HG03469 (cell line): ENCODE measurements around the gene TMIGD1.
"Not testable (repeated sequence)": the region's sequence is repeated elsewhere in the genome, so short reads cannot be mapped to it uniquely, and the experiment has no call there.

ENCODE experiments used
- ATAC-seq: cut with Tn5 transposase; IDR thresholded peaks from one replicate; pipeline ENCODE4 v1.9.1; 2021; ENCODE audit warnings: mild to moderate bottlenecking, moderate library complexity, moderate number of reproducible peaks; ENCODE audit not compliant: unreplicated experiment

TMIGD1 gene

GRCh38 chr17:30358055-30358760 lies 24.4 kb upstream of the TMIGD1 start:
- ATAC-seq = no peak

DNA sequence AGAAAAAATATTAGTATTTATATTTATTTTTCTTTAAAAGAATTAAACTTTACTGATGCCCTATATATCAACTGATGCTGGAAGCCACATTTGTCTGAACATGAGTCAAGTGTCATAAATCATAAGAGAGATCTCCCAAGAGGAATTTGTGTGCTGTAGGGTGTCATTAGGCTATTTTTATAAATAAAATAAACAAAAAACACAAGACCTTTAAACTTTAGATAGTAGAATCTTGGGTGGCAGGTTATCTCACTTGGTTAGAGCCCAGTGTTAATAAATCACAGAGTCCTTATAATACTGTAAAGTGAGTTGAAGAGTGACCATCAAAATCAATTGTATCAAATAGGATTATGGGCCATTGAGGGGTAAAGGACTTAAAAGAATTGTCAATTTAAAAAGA lies 23.6 kb upstream of the TMIGD1 start:
- no peak for ATAC-seq

DNA sequence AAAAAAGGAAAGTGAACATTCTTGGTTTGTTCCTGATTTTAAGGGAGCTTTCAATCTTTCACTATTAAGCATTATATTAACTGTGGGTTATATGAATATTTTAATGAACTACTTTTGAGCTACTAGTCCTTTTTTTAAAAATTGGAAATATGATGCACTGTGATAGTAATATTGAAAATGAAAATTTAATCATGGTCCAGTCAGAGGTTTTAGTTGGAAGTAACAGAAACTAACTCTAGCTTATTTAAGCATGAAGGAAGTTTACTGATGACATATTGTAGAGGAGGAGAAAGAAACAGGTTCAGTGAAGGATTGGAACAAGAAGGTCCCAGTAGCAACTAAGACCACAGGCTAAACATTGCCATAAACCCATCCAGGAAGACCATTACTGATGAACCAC lies 20.8 kb upstream of the TMIGD1 start:
- no peak for ATAC-seq

DNA sequence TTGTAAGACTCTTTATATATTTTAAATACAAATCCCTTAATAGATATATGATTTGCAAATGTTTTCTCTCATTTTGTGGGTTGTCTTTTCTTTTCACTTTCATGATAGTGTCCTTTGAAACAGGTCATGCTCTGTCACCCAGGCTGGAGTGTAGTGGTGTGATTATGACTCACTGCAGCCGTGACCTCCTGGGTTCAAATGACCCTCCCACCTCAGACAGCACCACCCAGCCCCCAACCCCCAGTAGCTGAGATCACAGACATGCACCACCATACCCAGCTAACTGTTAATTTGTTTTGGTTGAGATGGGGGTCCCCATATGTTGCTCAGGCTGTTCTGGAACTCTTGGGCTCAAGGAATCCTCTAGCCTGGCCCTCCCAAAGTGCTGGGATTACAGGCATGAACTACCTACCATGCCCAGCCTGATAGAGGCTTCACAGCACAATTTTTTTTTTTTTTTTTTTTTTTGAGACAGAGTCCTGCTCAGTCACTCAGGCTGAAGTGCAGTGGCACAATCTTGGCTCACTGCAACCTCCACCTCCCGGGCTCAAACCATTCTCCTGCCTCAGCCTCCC lies 18.5 kb upstream of the TMIGD1 start:
- ATAC-seq = no peak

GRCh38 chr17:30351735-30352134 lies 17.9 kb upstream of the TMIGD1 start:
- no peak for ATAC-seq

DNA sequence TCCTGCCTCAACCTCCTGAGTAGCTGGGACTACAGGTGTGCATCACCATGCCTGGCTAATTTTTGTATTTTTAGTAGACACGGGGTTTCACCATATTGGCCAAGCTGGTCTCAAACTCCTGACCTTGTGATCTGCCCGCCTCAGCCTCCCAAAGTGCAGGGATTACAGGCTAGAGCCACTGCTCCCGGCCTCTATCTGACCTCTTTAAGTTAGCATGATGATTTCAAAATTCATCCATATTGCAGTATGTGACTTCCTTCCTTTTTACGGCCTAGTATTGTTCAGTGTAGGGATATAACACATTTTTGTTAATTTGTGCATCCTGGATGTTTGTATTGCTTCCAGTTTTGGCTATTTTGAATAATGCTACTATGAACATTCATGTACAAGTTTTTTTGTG lies 17.4 kb upstream of the TMIGD1 start:
- not testable (repeated sequence) for ATAC-seq

GRCh38 chr17:30349252-30349651 lies 15.4 kb upstream of the TMIGD1 start:
- no peak for ATAC-seq

GRCh38 chr17:30347488-30347887 lies 13.6 kb upstream of the TMIGD1 start:
- no peak for ATAC-seq

- ATAC-seq = no peak
Observed at GRCh38 chr17:30346221-30346795, 12.5 kb upstream of the TMIGD1 start.

DNA sequence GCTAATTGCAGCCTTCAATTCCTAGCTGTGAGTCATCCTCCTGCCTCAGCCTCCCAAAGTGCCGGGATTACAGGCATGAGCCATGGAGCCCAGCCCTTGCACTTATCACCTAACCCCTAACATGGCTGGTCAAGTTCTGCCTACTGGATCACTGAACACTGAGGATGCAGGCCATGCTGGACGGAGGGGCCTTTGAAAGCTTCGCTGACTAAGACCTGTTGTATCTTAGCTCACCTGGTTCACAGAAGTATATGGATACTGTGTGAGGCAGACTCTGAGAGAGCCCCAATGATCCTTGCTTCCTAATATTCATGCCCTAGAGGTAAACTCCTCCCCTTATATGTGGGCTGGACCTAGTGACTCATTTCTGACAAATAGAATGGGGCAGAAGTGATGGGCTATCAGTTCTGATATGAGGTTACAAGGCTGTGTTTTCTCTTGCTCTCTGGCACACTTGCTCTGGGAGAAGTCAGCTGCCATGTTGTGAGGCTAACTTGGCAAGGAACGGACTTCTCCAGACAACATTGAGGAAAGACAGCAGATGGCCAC lies 11.7 kb upstream of the TMIGD1 start:
- no peak for ATAC-seq

GRCh38 chr17:30345089-30345433 lies 11.2 kb upstream of the TMIGD1 start:
- ATAC-seq = no peak

DNA sequence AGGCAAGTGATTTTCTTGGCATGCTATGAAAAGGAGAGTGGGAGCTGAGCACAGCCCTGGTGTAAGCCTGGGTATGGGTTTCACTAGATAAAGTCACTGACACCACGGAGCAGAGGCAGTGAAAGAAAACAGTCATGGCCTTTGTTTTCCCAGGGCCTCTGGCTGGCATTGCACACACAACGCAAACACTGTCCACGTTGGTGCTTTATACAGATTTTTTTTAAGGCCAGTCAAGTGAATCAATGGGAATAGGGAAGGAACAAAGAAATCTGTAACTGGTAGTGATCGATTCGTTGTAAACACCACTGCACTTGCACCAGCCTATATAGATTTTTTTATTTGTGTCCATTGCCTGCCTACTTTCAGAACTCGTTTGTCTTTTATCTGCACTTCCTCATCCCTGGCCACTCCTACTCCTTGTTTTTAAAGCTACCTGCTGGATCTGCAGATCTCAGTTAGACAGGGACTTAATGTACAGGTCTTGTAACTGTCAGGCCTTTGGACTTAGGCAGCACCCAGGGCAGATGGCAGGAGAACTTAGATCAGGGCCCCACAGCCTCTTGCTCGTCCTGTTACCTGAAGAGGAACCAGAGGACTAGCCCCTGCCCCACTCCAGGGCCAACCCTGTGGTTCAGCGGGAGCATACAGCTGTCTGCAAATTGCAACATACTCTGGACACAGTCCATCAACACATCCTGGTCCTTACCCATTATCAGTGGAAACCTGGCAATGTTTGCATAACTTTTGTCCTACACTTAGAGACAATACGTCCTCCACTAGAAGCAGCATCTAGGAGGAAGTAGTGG lies 10.6 kb upstream of the TMIGD1 start:
- no peak for ATAC-seq

DNA sequence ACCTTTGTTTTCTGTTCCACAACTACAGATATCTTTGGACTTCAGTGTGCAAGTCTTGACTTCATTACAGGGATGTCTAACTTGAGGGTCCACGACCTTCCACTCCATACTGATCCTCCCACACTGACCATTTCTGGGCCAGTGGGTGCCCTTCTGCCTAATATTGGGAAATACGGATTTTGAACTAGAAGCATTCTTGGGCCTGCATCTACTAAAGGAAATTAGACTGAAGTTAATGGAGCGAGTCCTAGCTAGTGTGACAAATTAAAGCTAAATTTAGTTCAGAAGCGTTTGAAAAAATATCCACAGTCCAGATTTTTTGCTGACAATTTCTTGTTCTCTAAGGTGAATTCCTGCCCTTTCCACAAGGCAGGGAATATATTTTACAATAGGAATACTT lies 9.9 kb upstream of the TMIGD1 start:
- ATAC-seq = no peak

DNA sequence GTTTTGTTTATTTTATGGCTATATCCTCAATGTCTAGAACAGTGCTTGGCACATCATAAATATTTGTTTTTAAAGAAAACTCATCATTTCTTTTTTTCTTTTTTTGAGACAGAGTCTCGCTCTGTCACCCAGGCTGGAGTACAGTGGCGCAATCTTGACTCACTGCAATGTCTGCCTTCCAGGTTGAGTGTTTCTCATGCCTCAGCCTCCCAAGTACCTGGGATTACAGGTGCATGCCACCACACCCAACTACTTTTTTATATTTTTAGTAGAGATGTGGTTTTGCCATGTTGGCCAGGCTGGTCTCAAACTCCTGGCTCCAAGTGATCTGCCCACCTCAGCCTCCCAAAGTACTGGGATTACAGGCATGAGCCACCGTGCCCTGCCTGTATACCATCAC lies 9.4 kb upstream of the TMIGD1 start:
- ATAC-seq = not testable (repeated sequence)

DNA sequence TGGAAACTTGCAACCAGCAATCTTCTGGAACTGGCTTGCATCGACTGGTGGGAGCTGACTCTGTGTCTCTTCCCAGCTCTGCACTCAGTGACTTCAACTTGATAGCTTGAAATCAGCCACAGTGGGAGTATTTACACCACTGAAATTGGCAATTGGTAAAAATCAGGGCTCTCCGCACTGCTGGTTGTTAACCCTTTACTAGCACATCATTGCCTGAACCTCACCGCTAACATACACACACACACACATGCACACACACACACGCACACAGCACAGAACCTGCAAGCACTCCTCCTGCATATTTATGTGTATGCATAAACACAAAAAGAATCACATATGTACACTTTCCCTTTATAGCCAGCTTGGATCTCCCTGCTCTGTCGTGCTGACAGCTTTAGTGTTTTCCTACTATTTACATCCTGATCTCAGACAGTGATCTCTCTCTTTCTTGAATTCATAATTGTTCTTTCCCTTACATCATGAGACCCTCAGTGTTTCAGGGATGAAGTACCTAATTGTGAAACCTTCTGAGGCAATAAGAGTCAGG lies 7.9 kb upstream of the TMIGD1 start:
- ATAC-seq = no peak

- no peak for ATAC-seq
Observed at GRCh38 chr17:30340801-30341356, 7.0 kb upstream of the TMIGD1 start.

DNA sequence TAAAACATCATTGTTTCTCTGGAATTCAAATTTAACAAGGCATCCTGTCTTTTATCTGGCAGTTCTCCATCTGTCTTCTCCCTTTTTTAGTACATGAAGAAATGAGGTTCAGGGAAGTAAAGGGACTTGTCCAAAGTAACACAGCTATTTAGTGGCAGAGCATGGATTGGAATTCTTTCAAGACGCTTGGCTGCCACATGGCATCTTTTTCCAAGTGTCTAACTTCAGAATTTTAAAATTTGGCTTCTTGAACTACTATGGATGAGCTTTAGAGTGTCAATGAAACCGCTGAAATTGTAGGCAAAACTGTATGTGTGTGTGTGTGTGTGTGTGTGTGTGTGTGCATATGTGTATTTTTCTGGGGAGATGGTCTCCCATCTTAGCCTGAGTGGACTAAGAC lies 5.2 kb upstream of the TMIGD1 start:
- no peak for ATAC-seq

- no peak for ATAC-seq
Observed at GRCh38 chr17:30337393-30337999, 3.6 kb upstream of the TMIGD1 start.

DNA sequence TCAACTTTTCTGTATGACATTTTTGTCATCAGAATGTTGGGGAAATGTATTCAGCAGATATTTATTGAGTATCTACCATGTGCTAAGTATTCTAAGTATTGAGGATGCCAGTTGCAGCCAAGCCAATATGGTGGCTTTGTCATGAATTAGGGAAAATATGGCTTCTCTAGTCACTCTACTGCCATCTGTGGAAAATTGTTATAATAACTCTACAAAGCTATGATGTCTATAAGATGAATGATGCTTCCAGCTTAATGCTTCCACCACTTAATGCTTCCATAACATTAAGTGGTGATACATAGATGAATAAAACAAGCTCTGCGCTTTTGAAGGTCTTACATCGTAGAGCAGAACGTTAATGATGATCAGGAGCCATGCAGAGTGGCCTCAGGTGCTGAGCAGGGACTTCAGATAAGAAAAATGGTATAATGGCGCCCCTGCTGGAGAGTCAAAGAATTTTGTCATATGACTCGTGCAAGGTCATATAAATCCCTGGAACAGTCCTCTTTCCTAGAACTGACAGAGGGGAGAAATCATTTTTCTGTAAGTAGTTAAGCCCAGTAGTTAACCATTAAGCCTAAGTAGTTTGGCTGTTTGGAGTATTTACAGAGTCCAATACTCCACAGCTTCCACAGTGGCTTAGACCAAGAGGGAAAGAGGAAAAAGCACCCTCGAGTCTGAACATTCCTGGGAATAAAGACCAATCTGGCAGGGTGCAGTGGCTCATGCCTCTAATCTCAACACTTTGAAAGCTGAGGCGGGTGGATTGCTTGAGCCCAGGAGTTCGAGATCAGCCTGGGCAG lies 2.7 kb upstream of the TMIGD1 start:
- no peak for ATAC-seq

DNA sequence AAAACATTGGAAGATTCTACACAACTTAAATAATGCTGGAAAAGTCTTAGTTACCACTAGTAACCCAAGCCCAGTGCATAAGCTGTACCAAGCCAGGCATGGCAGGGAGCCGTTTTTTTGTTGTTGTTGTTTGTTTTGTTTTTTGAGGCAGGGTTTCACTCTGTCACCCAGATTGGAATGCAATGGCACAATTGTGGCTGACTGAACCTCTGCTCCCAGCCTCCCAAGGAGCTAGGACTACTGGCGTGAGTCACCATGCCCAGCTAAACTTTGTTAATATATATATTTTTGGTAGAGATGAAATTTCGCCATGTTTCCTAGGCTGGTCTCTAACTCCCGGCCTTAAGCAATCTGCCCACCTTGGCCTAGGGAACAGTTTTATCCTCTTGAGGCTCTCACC lies 564 bp upstream of the TMIGD1 start:
- ATAC-seq = no peak
